KOPT-K1 (cell line): Measurements from ENCODE around the gene CCDC171.
"Not testable (repeated sequence)": the region's sequence is repeated elsewhere in the genome, so short reads cannot be mapped to it uniquely, and the experiment has no call there.

Source experiments
- H3K27ac ChIP-seq: fragments of 200-600 bp; sonication (generic); 2 replicates; pipeline ENCODE4 v1.5.1; 2016; ENCODE audit warnings: antibody characterized with exemption, mild to moderate bottlenecking, low read depth, low read length; ENCODE audit not compliant: poor library complexity, severe bottlenecking
- H3K36me3 ChIP-seq: fragments of 200-600 bp; sonication (generic); 2 replicates; pipeline ENCODE4 v1.5.1; 2017; ENCODE audit warnings: antibody characterized with exemption, mild to moderate bottlenecking, low read length, moderate library complexity; ENCODE audit not compliant: insufficient read depth
- H3K9me3 ChIP-seq: fragments of 200-600 bp; sonication (generic); 2 replicates; pipeline ENCODE4 v1.5.1; 2017; ENCODE audit warnings: antibody characterized with exemption, low read length, mild to moderate bottlenecking; ENCODE audit not compliant: insufficient read depth, poor library complexity, severe bottlenecking

CCDC171 gene

GRCh38 chr9:15529566-15530324 lies 23.1 kb upstream of the CCDC171 start:
- H3K9me3 ChIP-seq, result no peaks in the 10 kb centered on the region
- no peak overlapping the region for H3K27ac ChIP-seq
- no peaks in the 10 kb centered on the region for H3K36me3 ChIP-seq

- no peaks in the 10 kb centered on the region for H3K9me3 ChIP-seq
- no peak overlapping the region for H3K27ac ChIP-seq
- H3K36me3 ChIP-seq, result no peaks in the 10 kb centered on the region
Measured at GRCh38 chr9:15531380-15531779, 21.5 kb upstream of the CCDC171 start.

GRCh38 chr9:15541872-15542271 lies 11.0 kb upstream of the CCDC171 start:
- no peaks in the 10 kb centered on the region for H3K36me3 ChIP-seq
- no peak overlapping the region for H3K27ac ChIP-seq
- H3K9me3 ChIP-seq, result no peaks in the 10 kb centered on the region

GRCh38 chr9:15542624-15543023 lies 10.2 kb upstream of the CCDC171 start:
- Histone ChIP-seq H3K36me3 (no peaks in the 10 kb centered on the region), H3K27ac (no peak overlapping the region), H3K9me3 (no peaks in the 10 kb centered on the region)

GRCh38 chr9:15543047-15543813 lies 9.6 kb upstream of the CCDC171 start:
- no peak overlapping the region for H3K27ac ChIP-seq
- H3K9me3 ChIP-seq, result no peaks in the 10 kb centered on the region
- H3K36me3 ChIP-seq, result no peaks in the 10 kb centered on the region

GRCh38 chr9:15549611-15550010 lies 3.2 kb upstream of the CCDC171 start:
- Histone ChIP-seq H3K9me3 (no peaks in the 10 kb centered on the region), H3K27ac (no peak overlapping the region), H3K36me3 (no peaks in the 10 kb centered on the region)

- Histone ChIP-seq H3K27ac (peak overlapping the region; percentile 96), H3K36me3 (no peaks in the 10 kb centered on the region), H3K9me3 (no peaks in the 10 kb centered on the region)
Measured at GRCh38 chr9:15553528-15553898, 670 bp downstream of the CCDC171 start.

- no peaks in the 10 kb centered on the region for H3K9me3 ChIP-seq
- no peak overlapping the region for H3K27ac ChIP-seq
- H3K36me3 ChIP-seq, result no peaks in the 10 kb centered on the region; the same call in 1 of the 2 replicates
Measured at GRCh38 chr9:15570769-15571168, 17.9 kb downstream of the CCDC171 start.

GRCh38 chr9:15572200-15572770 lies 19.4 kb downstream of the CCDC171 start:
- H3K9me3 ChIP-seq, result no peaks in the 10 kb centered on the region
- no peaks in the 10 kb centered on the region; the same call in 1 of the 2 replicates for H3K36me3 ChIP-seq

GRCh38 chr9:15576350-15577050 lies 23.7 kb downstream of the CCDC171 start:
- H3K36me3 ChIP-seq, result peaks cover 16% of the 10 kb centered on the region; the same call in 1 of the 2 replicates
- H3K27ac ChIP-seq, result no peak overlapping the region

More at GRCh38 chr9:15572200-15572770, 19.4 kb downstream of the CCDC171 start:
- H3K27ac ChIP-seq, result no peak overlapping the region

GRCh38 chr9:15578714-15579113 lies 25.9 kb downstream of the CCDC171 start:
- Histone ChIP-seq H3K9me3 (no peaks in the 10 kb centered on the region), H3K27ac (no peak overlapping the region), H3K36me3 (peaks cover 16% of the 10 kb centered on the region; the same call in 1 of the 2 replicates)

More at GRCh38 chr9:15576350-15577050, 23.7 kb downstream of the CCDC171 start:
- no peaks in the 10 kb centered on the region for H3K9me3 ChIP-seq

GRCh38 chr9:15584379-15584778 lies 31.5 kb downstream of the CCDC171 start:
- no peak overlapping the region for H3K27ac ChIP-seq
- peaks cover 8% of the 10 kb centered on the region; the same call in 1 of the 2 replicates for H3K36me3 ChIP-seq
- H3K9me3 ChIP-seq, result no peaks in the 10 kb centered on the region

- Histone ChIP-seq H3K27ac (no peak overlapping the region), H3K36me3 (no peaks in the 10 kb centered on the region), H3K9me3 (no peaks in the 10 kb centered on the region)
Measured at GRCh38 chr9:15592317-15592716, 39.5 kb downstream of the CCDC171 start.

- not testable (repeated sequence) for H3K36me3 ChIP-seq, H3K9me3 ChIP-seq, H3K27ac ChIP-seq
Measured at GRCh38 chr9:15592940-15593339, 40.1 kb downstream of the CCDC171 start.
